Adrenal gland (tissue), 12 donors: Measurements from ENCODE around the gene GLP2R. TPM values are rescaled to one million over a fixed set of nuclear protein-coding genes. Genes with fewer than 3 reads are reported as not detected.

Experiments used
- DNase-seq, 7 donors: peaks; one replicate each; pipeline ENCODE4 v3.0.0-alpha.2; 2019 to 2020
- H3K27ac ChIP-seq, 5 donors: fragments of 200-600 bp; sonication (generic) in 4 of 5; 1 replicate in 3 of 5; 2 replicates in 2 of 5; pipeline versions ENCODE4 v1.5.1 to v1.8.0; 2016 to 2020; ENCODE audit warnings: mild to moderate bottlenecking in 1 of 5
- H3K27me3 ChIP-seq: fragments of 200-600 bp; 2 replicates; pipeline ENCODE4 v1.8.0; 2021
- H3K36me3 ChIP-seq, 2 donors: fragments of 200-600 bp; replicated peaks in 1 of 2; 1 replicate in 1 of 2; 2 replicates in 1 of 2; pipeline versions ENCODE4 v1.5.1 to v1.8.0; 2018 to 2022
- H3K4me1 ChIP-seq, 2 donors: fragments of 200-600 bp; replicated peaks in 1 of 2; 1 replicate in 1 of 2; 2 replicates in 1 of 2; pipeline versions ENCODE4 v1.5.1 to v1.8.0; 2018 to 2021
- H3K4me3 ChIP-seq, 4 donors: fragments of 200-600 bp; sonication (generic) in 3 of 4; one replicate each; pipeline ENCODE4 v1.5.1; 2016 to 2018
- H3K9me3 ChIP-seq, 3 donors: fragments of 200-600 bp; sonication (generic) in 1 of 3; replicated peaks in 1 of 3; 1 replicate in 2 of 3; 2 replicates in 1 of 3; pipeline versions ENCODE4 v1.5.1 to v1.8.0; 2016 to 2021
- CTCF ChIP-seq, 6 experiments: fragments of 450-650 bp in 4 of 6; fragments of 200-600 bp in 2 of 6; sonication (generic) in 1 of 6; IDR thresholded peaks; 1 replicate in 5 of 6; 2 replicates in 1 of 6; pipeline versions ENCODE4 v1.5.1 to v1.8.0; 2016 to 2021; ENCODE audit warnings: antibody characterized with exemption in 6 of 6, mild to moderate bottlenecking in 2 of 6, moderate library complexity in 1 of 6
- POLR2A ChIP-seq, 2 donors: fragments of 450-650 bp; IDR thresholded peaks; one replicate each; pipeline ENCODE4 v1.6.1; 2017; ENCODE audit warnings: antibody characterized with exemption in 2 of 2, mild to moderate bottlenecking in 2 of 2, moderate library complexity in 1 of 2
- WGBS, 4 donors: extraction: QIAGEN DNeasy Blood & Tissue Kit in 2 of 4; methylation state at CpG; one replicate each; pipeline versions ENCODE4 v1.1.5 to v1.1.7; 2013 to 2017; 5-methylcytosine and 5-hydroxymethylcytosine counted together
- intact Hi-C, 2 donors: fragments of 100-400 bp; cut with DNase I; formaldehyde crosslinking; loops; one replicate each; pipeline versions ENCODE4 v1.14.1 to v1.15.0; 2022 to 2023
- polyA plus RNA-seq, 3 donors: library from polyadenylated mRNA; stranded (reverse); fragments of 200-250 nt in 2 of 3; fragments of 350-450 nt in 1 of 3; fragmentation: Illumina TruSeq in 1 of 3; extraction: RNeasy Lipid Tissue Mini Kit (QIAGEN cat#74804) in 1 of 3; gene quantifications; one replicate each; pipeline ENCODE4 v1.2.3, GENCODE V29; 2013 to 2014
- total RNA-seq, 9 donors: library from RNA; depleted of rRNA in 4 of 9; stranded (reverse); fragments of >200 nt in 4 of 9; fragments of 120-200 nt in 1 of 9; fragmentation: NEBNext Ultra II Directional in 1 of 9; extraction: Animal tissue kit (Norgen Biotek cat#: 25700) in 1 of 9; gene quantifications; one replicate each; pipeline versions ENCODE4 v1.1.0 to v1.2.4, GENCODE V29; 2013 to 2023
- donor health status: healthy with polysubstance abuse.
- donor health status: Bipolar disorder and iron deficiency.
- donor health status: DM: yes; HTN: yes; CAD: no.
- donor health status: DM: no; HTN: no; CAD: no.
- donor health status: DM: no; HTN: no; CAD: no.
- donor health status: DM: yes; HTN: yes; CAD: no.

Gene GLP2R
- total and polyA plus RNA-seq, 12 donors, result 0.07 to 1.2 (median 0.35) TPM; not detected in 1

- WGBS, 4 donors, result 13 to 23% (median 16%) methylated on average over 4 of the region's 4 CpGs
- Histone ChIP-seq H3K27me3 (no peaks in the 10 kb centered on the region), H3K27ac (no peak overlapping the region), H3K9me3 (no peaks in the 10 kb centered on the region), H3K36me3 (no peaks in the 10 kb centered on the region), H3K4me1 (no peaks in the 10 kb centered on the region), H3K4me3 (no peak overlapping the region)
- TF ChIP-seq CTCF (IDR thresholded peaks at IDR 0.05) (peak in 5 of 6 experiments; percentile 15 to 41 (median 37)), POLR2A (IDR thresholded peaks at IDR 0.05) (no peak)
- intact Hi-C loops, result no loop called here
- DNase-seq, result peak in 1 of 7 donors; percentile 38
Observed at GRCh38 chr17:9905902-9906301, 80.2 kb downstream of the GLP2R start.

DNA sequence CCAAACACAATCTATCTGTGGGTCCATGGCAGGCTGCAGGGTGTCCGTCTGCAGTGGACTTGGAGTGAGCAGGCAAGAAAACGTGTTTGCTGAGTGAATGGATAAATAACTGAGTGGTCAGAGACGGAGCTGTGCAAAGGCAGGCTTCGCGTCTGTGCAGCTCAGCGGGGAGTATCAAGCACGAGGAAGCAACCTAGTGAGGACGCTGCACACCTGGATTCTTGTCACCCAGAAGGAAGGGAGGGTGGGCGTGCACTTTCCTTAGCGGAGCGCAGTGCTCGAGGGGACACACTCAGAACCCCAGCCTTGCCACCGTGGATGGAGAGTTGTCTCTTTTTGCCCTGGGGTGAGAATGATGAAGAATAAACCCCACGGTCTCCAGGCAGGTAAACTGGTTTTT is 80.9 kb downstream of the GLP2R start:
- WGBS, 4 donors, result 75 to 81% (median 79%) methylated on average over 12 to 14 of the region's 14 CpGs
- Histone ChIP-seq H3K9me3 (no peaks in the 10 kb centered on the region), H3K36me3 (no peaks in the 10 kb centered on the region), H3K27ac (no peak overlapping the region), H3K4me1 (no peaks in the 10 kb centered on the region), H3K27me3 (no peaks in the 10 kb centered on the region), H3K4me3 (no peak overlapping the region)
- intact Hi-C loops, result no loop called here
- no peak for TF ChIP-seq POLR2A (IDR thresholded peaks at IDR 0.05)
- no peak for TF ChIP-seq CTCF (IDR thresholded peaks at IDR 0.05)
- no peak for DNase-seq

- H3K36me3 ChIP-seq, result no peaks in the 10 kb centered on the region
- H3K4me1 ChIP-seq, result no peaks in the 10 kb centered on the region
- intact Hi-C loops, result no loop called here
- no peak overlapping the region for H3K4me3 ChIP-seq
- no peak overlapping the region for H3K27ac ChIP-seq
- 72 to 80% (median 79%) methylated on average over 7 of the region's 7 CpGs for WGBS, 4 donors
- no peaks in the 10 kb centered on the region for H3K27me3 ChIP-seq
- H3K9me3 ChIP-seq, result no peaks in the 10 kb centered on the region
- TF ChIP-seq POLR2A (IDR thresholded peaks at IDR 0.05) (no peak), CTCF (IDR thresholded peaks at IDR 0.05) (no peak)
- DNase-seq, result no peak
Observed at GRCh38 chr17:9907131-9907530, 81.4 kb downstream of the GLP2R start.

DNA sequence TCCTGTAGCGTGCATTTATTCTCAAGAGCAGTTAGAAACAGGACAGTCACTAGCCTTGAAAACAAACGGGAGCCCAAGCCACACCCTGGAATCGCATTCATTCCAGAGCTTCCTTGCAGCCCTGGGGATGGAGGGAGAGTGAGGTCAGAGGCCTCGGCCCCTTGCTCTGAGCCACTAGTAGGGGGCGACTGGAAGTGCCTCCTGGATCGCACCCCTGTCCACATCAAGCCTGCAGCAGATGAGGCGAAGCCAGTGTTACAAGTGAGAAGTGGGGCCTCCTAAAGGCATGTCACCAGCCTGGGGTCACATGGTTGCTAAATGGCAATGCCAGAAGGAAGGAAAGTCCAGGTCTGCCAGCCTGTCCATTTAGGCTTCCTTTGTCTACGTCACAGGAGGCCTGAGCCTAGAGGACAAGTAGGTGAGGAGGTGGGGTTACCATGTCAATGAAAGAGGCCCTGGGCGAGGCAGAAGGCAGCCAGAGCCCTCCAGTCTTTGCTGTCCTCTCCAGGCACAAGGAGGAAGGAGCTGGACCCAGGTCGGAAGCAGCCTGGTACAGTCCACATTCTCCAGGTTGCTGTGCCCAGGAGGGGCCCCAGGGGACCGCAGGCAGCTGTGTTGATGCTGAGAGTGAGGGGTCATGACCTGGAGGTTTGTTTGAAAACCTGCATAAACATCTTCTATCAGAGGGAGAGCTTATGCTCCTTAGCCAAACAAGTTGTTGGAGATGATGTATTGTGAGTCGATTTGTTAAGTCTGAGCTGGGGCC is 82.3 kb downstream of the GLP2R start:
- intact Hi-C loops, result no loop called here
- Histone ChIP-seq H3K4me1 (no peaks in the 10 kb centered on the region), H3K4me3 (no peak overlapping the region), H3K36me3 (no peaks in the 10 kb centered on the region), H3K27me3 (no peaks in the 10 kb centered on the region), H3K27ac (no peak overlapping the region), H3K9me3 (no peaks in the 10 kb centered on the region)
- TF ChIP-seq POLR2A (IDR thresholded peaks at IDR 0.05), result no peak
- no peak for TF ChIP-seq CTCF (IDR thresholded peaks at IDR 0.05)
- DNase-seq, result no peak
- whole genome bisulfite sequencing, 4 donors, result 30 to 47% (median 40%) methylated on average over 11 to 12 of the region's 12 CpGs
